Activated CD4-positive, alpha-beta T cell treated with anti-CD3 and anti-CD28 coated beads, Interleukin-2, amount 50 U/mL, for 4 hours (primary cell): ENCODE measurements around the gene TRPV5.
"Not testable (repeated sequence)": the region's sequence is repeated elsewhere in the genome, so short reads cannot be mapped to it uniquely, and the experiment has no call there.

Experiments used
- DNase-seq, 2 experiments: peaks; one replicate each; pipeline ENCODE4 v3.0.0-alpha.2; 2020

TRPV5 gene

GRCh38 chr7:142933624-142934023 is at the start of gene TRPV5:
Gene TRPV5 (minus strand): TSS chr7:142933746. CDS start chr7:142933459, 287 bp downstream.
- DNase-seq, result no peak

GRCh38 chr7:142978402-142978801 is 44.9 kb upstream of the TRPV5 start:
- DNase-seq, result not testable (repeated sequence)

- no peak for DNase-seq
Observed at GRCh38 chr7:142974626-142975025, 41.1 kb upstream of the TRPV5 start.

DNA sequence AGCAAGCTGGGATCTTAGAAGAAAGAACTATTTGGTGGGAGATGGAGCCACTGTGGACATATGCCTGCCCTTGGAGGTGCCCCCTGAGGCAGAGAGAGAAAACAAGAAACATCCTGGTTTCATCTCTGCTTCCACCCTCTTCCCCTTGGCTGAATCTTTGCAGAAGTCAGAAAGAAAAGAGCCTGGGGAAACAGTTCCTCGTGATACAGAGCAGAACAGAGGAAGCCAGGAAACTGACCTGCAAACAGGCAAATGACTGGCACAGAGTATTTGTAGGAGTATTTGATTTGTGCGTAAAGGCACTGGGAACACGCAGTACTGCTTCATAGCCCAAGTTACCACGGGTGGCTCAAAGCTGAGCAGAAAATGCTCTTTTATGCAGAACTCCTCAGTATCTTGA is 35.6 kb upstream of the TRPV5 start:
- DNase-seq, result no peak

- DNase-seq, result no peak
Observed at GRCh38 chr7:142968229-142968628, 34.7 kb upstream of the TRPV5 start.

DNA sequence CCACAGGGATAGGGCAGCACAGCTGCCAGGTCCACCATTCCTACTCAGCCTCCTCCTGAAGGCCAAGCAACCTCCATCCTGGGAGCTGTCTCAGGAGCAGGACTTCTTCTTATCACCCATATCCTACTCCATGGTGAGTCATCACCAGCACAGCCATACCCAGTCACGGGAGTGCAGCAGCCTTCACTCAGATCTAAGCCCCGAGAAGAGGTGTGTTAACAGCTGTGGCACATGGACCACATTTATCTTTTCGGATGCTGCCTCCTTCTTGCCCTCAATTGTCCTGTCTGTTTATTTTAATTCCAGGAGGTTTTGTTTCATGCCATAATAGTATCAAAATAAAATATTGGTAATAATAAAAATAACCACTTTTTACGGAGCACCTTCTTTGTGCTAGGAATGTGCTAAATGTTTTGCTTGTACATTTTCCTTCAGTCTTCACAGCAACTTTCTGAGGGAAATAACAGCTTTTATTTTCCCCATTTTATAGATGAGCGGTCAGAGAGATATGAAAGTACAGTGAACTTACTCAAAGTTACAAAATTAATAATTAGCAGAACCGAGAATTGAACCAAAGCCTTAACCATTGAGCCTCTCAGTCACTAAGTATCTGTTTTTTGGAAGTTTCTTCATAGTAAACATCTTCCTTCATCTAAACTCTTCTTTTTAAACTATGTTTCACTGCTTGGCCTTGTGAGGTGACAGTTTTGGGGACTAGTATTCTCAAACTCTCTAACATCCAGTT is 31.1 kb upstream of the TRPV5 start:
- no peak for DNase-seq

DNA sequence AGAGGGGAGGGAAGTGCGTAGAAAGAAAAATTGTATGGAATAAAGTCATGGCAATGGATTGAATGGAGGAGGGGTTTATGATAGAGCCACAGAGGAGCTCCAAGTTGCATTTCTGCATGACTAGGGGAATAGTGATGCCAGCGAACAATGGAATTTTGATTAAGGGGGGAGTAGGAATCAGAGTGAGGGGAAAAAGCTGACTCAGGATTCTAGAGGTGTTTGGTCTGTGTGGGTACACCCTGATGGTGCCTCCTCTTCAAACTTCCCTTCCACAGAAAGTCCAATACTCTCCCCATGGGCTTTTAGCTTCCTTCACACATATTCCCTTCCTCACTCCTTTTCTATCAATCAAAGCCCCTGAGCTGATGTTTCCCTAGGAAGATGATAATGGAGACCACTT is 30.4 kb upstream of the TRPV5 start:
- no peak for DNase-seq

DNA sequence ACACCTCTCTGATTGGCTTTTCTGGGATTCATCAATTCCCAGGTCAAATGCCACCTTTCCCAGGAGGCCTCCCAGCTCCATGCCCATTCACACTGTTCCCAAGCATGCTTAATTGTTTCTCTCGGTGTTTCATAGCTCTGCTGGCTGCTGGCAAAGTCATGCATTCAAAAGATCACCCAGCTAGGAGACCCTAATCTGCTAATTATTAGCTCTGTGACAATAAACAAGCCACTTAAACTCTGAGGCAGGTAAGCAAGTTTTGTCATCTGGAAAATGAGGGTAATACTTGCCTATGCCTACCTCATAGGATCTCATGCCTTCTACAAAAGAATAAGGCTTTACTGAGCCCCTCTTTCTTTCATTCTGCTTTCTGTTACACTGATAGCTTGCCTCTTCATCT is 29.4 kb upstream of the TRPV5 start:
- DNase-seq, result no peak

- no peak for DNase-seq
Observed at GRCh38 chr7:142961973-142962926, 28.7 kb upstream of the TRPV5 start, which contains the start of gene KEL. Gene KEL (minus strand): TSS chr7:142962363. CDS start chr7:142962206, 157 bp downstream.

DNA sequence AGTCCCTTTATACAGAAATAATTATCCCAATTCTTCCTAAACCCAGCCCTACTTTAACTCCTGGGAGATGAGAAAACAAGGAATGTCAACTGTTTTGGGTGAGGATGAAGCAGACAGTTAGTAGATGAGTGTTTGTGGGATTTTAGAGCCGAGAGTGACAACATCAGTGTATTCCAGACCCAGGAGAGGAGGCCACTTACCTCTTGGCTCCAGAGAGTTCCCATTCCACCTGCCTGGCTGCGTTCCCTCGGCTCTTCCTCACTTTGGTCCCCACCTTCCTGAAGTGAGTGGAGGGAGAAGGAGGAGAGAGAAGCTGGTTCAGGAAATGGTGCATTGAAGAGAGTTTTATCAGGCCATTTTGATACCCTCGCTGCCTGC is 28.0 kb upstream of the TRPV5 start:
- no peak for DNase-seq

DNA sequence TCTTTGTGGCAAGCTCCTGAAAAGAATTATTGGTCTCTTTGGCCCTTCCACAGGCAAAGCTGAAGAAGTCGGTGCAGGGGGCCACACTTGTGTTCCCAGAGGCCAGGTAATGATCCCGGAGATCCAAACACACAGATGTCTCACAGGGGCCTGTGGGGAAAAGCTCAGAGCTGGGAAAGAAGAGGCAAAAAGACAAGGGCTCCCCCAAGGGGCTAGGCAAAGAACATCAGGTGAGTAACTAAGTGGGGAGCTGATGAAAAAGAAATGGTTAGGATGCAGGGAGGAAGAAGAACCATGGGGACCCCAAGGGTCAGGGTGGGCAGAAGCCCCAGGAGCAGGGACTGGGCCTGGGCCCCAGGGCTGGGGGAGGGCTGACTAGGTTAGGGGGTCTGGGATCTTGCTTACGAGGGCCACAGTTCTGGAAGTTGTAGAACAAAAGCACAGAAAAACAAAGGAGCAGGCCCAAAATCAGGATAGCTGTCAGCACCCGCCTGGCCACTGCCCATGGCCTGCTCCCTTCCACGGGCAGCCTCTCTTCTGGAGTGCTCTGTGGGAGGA is 27.5 kb upstream of the TRPV5 start:
- no peak for DNase-seq

DNA sequence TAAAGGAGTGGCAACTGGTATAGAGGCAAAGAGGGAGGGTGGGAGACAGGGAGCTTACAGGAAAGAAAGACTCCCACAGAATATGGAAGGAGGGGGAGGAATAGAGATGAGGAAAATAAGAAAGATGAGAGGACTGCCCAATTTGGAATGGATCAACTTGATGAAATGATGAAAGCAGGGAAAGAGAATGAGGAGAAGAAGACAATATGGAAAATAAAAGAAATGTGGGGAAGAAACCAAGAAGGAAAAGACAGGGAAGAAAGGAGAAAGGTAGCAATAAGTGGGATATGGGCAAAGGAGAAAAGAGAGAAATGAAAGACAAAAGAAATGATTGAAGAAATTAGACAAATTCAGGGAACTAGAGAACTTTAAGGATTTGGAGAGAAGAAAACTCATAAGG is 25.7 kb upstream of the TRPV5 start:
- DNase-seq, result no peak

DNA sequence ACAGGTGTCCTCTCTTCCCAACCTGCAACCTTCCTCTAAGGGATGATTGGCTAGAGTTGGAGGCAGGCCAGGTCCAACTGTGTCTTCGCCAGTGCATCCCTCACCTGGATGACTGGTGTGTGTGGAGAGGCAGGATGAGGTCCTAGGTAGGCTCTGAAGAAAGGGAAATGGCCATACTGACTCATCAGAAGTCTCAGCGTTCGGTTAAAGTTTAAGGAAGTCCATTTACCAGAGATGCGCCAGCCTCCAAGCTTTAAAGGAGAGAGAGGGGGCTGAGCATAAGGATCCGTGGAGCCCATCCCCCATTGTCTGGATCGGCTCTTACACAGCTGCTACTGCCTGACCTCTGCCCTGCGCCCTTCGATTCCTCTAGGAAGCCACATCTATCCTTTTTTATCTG is 24.2 kb upstream of the TRPV5 start:
- no peak for DNase-seq

GRCh38 chr7:142956951-142957623 is 23.5 kb upstream of the TRPV5 start:
- no peak for DNase-seq

DNA sequence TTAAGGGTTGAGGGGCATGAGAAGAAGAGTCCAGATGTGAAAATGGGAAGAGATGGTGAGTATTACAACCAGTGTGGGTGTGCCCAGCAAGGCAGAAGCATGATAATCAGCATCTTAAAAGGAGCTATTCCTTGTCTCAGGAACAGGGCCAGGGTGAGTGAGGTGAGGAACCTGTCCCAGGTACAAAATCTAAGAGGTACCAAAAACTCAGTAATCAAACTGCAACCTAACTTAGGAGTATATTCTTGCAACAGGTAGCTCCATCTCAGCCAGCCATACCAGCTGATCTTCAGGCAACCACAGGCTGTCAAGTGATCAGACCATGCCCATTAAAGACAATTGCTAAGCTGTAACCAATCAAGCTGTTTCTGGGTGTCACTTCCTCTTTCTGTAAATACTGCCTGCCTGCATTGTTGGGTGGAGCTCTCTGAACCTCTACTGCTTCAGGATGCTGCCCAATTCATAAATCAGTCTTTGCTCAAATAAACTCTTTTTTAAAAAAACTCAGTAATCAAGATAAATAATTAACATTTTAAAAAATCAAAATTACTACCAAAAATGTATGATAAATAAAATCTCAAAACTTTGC is 21.2 kb upstream of the TRPV5 start:
- no peak for DNase-seq

DNA sequence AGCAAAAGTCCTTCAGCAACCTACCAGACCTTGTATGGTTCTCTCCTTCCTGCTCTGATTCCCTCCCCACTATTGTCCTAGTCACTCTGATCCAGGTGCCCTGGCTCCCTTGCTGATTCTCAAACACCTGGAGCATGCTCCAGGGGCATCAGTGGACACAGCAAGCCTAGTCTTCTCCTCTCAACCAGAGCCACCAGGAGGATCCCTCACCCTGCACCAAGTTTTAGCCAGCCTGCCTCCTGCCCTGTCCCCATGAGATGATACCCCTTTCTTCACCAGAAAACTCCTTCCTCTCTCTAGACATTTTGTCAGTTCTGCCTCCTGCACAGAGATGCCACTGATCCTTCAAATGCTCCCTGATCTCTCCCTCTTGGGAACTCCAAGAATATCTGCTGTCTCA is 16.7 kb upstream of the TRPV5 start:
- DNase-seq, result no peak

- DNase-seq, result no peak
Observed at GRCh38 chr7:142948603-142949002, 15.1 kb upstream of the TRPV5 start.

DNA sequence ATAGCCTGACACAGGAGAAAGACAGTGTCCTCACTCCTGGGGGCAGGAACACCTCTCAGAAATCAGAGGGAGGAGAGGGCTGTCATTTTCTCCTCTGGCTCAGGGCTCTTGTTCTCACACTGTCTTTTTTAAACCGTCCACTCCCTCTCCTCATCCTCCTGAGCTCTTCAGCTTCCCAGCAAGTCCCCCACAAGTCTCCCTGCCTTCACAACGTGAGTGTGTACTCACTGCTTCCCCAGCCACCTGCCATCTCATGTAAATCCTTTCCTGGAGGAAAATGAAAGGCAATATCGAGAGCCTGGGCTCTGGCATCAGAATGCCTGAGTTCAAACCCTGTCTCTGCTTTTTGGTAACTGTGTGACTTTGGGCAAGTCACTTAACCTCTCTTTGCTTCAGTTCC is 11.5 kb upstream of the TRPV5 start:
- no peak for DNase-seq

DNA sequence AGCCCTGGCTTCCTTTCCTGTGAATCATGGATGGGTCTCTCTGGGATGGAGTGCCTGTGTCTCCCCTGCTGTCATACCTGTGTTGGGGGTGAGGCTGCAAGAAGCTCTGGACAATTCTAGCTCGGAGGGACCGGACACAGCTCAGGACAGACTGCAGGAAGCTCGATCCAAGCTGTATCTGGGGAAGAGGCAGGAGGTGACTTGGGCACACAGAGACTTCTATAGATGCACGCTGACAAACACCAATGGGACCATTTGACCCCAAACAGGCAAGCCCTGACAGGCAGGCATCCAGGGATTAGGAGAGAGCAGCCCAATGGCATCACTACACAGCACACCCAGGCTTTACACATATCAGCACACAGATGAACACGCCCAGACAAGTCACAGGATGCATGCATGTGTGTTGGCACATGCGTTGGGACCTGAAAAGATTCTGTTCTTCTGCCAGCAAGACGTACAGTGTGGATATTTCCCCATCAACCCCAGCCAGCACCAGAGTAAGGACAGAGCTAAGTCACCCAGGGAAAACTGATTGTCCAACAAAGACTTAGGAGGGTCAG is 10.2 kb upstream of the TRPV5 start:
- no peak for DNase-seq

DNA sequence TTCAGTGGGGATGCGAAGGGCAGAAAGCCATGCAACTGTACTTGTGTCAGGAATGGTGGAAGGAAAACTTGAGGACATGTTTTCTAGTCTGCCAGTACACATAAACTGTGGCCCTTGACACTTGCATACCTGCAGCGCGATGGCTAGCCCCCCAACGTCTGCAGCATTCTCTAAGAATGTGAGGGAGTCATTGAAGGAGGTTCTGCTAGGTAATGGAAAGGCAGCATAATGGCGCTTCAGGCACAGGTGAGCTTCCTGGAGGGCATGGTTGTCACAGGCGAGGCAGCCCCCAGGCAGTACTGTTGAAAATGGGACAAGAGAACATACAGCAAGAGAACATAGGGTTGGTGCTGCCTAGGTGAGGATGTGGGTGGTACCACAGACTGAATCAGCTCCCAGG is 9.2 kb upstream of the TRPV5 start:
- DNase-seq, result no peak

GRCh38 chr7:142941541-142941940 is 8.0 kb upstream of the TRPV5 start:
- DNase-seq, result no peak

DNA sequence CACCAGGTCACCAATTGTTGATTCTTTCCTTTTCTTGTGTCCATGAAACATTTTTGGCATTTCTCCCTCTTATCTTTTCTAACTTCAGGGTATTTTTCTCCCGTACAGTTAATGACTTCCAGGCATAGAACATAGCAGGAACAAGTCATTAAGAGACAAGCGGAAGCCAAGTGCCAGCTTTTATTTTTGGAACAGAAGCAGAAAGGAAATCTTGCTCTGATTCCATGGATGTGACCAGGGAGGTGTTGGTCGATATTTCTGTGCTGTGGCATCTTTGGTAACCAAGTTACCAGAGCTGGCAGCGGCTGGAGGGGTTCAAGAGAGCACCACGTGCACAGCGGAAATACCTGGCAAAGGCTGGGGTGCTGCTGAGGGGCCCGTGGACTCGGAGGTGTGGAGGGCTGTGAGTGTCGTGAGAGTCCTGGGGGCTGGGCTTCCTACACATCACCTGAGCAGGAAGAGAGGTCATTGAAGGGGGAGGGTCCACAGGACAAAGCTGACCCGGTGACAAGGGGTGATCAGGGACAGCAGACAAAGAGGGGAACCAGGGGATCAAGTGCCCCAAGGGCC is 7.5 kb upstream of the TRPV5 start:
- DNase-seq, result no peak
